Measurements from ENCODE around the gene F2RL2.
"Not testable (repeated sequence)": the region's sequence is repeated elsewhere in the genome, so short reads cannot be mapped to it uniquely, and the experiment has no call there.

The F2RL2 gene

DNA sequence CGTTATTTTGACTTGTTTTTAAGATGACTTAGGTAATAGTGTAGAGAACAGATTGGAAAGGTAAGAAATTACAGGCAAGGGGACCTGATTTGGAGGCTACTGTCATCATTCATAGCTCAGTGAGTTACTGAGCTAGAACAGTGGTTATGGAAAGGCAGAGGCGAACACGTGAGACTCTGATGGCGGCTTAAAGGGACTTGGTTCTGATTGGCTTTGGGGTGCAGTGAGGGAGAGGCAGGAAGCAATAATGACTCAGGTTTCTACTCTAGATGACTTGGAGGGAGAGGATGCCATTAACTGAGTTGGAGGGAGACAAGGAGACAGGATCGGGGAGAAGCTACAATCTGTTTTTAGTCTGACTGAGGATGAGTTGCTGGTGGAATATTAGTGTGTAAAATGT, 3.0 kb downstream of the F2RL2 start:
- no peak for DNase-seq (ENCODE audit: low spot score)

DNA sequence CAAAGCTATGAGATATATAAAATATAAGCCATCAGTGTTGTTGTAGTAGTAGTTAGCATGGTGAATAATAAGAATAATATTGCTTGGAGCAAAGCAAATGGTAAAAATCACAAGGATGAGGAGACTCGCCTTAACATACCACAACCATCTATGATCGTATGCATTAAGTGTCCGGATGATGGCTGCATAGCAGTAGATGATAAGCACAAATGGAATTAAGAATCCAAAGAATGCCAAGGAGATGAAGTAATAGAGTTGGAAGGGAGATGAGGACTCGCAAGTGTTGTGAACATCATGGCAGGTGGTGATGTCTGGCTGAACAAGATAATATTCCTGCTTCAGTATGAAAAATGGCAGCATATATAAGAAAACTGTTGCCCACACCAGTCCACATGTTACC, 5.5 kb downstream of the F2RL2 start:
- DNase-seq (ENCODE audit: low spot score) = peak; percentile 25

DNA sequence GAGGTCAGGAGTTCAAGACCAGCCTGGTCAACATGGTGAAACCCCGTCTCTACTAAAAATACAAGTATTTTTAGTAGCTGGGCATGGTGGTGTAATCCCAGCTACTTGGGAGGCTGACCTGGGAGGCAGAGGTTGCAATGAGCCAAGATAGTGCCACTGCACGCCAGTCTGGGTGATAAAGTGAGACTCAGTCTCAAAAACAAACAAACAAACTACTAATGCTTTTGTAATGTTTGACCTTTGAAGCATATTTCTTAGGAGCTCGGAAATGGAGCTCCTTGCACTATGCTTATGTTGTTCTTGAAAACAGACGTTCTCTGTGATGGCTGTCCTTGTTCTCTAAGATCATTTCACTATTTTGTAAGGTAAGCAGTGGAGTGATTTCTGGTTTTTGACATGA, 6.0 kb downstream of the F2RL2 start:
- no peak for DNase-seq (ENCODE audit: low spot score)

DNA sequence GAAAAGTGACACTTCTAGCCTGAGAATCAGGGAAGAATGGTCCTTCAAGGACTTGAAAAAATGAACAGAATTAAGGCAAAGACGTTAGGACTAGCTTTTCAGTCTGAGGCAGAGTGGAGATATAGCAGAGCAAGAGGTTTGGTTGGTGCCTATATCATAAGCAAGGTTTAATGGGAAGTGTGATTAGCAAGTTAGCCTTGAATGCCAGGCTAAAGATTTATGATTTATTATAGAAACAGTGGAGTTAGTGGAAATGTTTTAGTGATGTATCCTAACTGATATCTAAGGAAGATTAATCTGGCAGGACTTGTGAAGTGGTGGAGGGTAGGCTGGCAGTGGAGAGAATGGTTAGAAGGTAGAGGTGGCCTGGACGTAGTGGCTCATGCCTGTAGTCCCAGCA, 7.0 kb downstream of the F2RL2 start:
- no peak for DNase-seq (ENCODE audit: low spot score)

DNA sequence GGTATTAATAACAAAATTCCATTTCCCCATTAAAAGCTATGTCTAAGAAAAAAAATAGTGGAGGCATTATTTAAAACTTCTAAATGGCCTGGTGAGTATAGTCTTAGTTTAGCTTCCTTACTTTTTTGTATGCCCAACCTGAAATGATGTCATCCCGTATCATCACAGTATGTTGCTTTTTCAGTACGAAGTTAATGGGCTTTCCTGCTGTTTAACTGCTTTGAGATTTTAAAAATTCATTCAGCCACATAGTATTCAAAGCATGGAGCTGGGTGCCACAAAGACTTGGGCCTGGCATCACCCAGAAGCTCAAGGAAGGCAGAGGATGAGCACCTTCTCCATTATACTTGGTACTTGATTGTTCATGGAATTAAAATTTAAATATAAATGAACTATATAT, 7.4 kb downstream of the F2RL2 start:
- DNase-seq (ENCODE audit: low spot score) = no peak

DNA sequence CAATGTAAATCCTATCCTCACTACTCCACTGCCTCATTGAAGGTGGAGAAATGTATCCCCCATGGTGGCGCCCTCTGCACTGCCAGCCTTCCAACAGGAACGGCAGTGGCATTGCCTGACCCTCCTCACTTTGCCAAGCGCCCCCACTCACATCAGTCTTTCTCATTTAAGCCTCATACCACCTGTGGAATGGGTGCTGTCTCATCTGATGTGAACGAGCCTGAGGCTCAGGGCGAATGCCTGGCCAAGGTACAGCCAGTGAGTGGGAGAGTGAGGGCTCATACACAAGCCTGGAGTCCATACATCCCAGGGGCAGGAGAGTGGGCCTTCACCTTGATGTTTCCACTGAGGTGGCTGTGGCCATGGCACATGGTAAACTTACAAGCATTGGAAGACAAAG, 10.3 kb downstream of the F2RL2 start:
- DNase-seq (ENCODE audit: low spot score) = no peak

DNA sequence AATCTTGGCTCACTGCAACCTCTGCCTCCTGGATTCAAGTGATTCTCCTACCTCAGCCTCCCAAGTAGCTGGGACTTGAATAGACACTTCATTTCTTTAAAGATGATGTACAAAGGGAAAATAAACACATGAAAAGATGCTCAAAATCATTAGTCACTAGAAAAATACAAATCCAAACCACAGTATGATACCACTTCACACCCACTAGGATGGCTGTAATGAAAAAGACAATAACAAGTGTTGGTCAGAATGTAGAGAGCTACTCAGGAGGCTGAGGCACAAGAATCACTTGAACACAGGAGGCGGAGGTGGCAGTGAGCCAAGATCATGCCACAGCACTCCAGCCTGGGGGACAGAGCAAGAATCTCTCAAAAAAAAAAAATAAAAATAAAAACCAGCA, 13.0 kb downstream of the F2RL2 start:
- DNase-seq (ENCODE audit: low spot score) = no peak

DNA sequence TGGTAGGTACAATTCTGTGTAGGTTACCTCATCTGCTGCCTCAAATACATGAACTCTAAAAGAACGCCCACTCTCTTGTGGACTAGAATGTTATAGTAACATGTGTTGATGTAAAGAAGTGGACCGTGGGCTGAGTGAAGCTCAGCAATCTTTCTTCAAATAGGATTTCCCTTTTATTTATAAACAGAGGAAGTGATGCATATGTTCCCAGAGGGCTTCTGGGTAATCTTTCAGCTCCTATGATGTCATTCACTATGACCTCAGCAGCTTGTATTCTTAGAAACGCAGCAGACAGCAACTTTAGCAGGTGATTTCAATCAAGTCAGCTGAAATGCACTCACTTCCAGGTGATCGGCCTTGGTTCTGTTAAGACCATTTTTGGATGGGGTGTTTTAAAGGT, 14.4 kb downstream of the F2RL2 start:
- DNase-seq (ENCODE audit: low spot score) = no peak

DNA sequence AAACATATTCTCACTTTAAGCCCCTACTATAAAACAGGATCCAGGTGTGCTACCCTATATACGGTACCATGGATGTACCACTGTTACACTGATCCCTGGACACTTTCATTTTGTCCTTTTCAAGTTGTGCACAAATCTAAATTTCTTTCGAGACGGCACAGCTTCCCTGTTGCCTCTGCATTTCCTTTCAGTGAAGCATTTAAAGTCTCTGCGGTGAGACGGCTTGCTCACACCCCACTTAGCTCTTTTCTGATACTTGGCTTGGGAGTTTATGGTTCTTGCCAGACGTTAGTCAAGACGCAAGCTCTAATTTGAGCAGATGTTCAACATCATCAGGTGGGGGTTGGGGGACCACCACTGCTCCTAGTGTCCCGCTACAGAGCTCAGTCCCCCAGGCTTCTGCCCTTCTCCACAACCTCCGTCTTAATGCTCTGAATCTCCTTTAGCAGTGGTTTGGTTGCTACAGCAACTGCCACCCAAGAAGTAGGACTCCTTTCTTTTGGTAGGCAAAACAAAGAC, 15.8 kb downstream of the F2RL2 start:
- no peak for DNase-seq (ENCODE audit: low spot score)

DNA sequence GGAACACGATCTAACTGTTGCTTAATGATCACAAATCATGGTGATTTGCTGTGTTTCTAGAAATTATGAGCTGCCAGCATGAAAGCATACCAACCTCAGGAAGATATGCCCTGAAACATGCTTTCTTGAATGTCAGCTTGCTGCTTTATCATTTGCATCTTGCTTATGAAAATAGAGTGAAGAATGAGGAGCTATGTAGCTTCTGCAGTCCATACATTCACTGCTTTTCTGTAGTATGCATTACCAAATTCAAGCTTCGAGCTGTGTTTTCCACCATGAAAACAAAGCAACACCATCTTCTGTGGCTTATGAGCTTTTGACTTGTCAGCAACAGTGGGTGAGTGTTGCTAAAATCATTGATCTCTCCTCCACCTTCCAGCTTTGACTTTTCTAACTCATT, 16.5 kb downstream of the F2RL2 start:
- DNase-seq (ENCODE audit: low spot score) = no peak

DNA sequence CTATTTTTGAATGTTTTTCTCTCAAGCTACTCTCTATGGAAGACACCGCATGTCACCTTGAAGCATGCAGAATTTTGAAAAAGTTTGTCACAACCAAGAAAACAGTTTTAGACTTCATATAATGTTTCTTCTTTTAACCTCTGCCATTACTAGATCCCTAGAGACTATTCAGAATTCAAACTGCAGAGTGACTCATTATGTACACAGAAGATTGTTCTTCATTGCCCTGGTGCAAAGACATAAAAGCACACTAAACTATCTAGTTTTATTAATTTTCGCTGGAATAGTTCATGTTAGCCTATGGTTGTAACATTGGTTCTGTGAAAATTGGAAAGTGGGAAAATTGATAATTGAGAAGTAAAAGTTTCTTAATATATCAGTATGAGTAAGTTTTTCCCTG, 18.4 kb downstream of the F2RL2 start:
- no peak for DNase-seq (ENCODE audit: low spot score)

DNA sequence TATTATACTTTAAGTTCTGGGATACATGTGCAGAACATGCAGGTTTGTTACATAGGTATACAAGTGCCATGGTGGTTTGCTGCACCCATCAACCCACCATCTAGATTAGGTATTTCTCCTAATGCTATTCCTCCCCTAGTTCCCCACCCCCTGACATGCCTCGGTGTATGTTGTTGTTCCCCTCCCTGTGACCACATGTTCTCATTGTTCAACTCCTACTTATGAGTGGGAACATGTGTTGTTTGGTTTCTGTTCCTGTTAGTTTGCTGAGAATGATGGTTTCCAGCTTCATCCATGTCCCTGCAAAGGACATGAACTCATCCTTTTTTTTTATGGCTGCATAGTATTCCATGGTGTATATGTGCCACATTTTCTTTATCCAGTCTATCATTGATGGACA, 19.2 kb downstream of the F2RL2 start:
- DNase-seq (ENCODE audit: low spot score) = not testable (repeated sequence)

DNA sequence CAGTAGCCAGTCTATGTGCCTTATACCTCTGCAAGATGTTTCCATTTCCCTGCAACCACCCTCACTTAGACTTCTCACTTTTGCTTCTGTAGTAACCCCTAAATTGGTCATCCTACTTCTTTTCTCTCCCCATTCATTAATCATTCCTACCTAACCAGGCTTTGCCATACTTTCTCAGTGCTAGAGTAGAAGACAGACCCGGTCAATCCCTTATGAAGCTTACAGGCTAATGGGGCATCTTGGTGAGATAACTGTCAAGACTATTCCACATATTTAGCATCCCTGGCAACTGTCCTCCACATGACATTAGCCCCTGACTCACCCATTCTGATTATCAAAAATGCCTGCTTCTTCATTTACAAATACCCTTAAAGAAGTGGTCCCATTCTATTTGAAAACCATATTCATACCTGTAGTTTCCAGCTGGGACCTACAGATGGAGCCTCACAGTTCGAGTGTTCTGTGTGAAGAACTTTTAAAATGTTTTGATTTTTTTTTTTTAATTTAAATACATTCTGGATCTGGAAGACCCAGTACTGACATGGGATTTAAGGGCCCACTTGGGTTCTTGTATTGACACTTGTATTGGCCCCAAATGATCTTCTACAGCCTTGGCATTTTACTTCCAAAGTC, 21.0 kb downstream of the F2RL2 start:
- no peak for DNase-seq (ENCODE audit: low spot score)

DNA sequence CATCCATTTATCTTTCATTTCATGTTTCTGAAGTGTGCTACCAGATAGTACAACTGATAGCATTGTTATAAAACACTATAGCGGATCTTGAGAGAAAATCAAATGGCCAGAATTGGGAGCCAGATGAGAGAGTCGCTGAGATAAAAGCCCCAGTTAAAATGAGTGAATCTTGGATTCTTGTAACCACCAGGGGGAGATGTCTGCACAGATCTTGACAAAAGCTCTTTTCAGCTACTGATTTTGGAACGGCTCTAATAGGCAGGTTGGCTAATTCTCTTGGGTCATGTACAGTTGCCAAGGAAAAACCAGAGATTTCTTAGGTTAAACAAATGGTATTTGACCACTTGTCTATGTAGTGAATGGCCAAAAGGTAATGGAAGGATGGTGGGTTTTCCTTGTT, 21.7 kb downstream of the F2RL2 start:
- peak; percentile 57 for DNase-seq (ENCODE audit: low spot score)

DNA sequence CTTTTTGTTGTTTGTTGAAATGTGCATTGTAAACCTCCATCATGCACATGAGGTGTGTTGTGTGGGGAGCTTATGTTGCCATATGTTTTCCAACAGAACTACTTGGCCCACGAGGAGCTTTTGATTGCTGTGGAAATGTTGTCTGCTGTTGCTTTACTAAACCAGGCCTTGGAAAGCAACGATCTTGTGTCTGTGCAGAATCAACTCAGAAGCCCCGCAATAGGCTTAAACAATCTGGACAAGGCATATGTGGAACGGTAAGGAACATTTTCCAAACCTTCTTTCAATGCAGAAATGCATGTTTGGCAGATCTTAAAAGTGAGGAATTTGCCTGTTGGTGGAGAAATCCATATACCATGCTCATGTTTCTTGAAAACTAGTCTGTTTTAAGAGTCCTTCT, 22.5 kb downstream of the F2RL2 start:
- no peak for DNase-seq (ENCODE audit: low spot score)

DNA sequence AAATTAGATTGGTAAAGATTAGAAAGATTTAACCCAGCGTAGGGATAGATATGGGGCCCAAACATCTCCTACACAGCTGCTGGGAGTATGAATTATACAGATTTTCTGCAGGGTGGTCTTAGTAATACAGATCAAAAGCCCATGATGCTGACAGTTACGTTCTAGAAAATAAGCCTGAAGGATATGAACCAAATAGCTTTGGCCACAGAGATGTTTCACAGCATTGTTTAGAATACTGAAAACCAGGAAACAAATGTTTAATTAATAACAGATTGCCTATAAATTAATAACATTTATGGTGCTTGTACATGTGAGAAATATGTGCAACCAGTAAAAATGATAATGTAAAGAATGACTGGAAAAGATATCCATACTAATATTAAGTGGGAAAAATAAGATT, 24.7 kb downstream of the F2RL2 start:
- DNase-seq (ENCODE audit: low spot score) = no peak

DNA sequence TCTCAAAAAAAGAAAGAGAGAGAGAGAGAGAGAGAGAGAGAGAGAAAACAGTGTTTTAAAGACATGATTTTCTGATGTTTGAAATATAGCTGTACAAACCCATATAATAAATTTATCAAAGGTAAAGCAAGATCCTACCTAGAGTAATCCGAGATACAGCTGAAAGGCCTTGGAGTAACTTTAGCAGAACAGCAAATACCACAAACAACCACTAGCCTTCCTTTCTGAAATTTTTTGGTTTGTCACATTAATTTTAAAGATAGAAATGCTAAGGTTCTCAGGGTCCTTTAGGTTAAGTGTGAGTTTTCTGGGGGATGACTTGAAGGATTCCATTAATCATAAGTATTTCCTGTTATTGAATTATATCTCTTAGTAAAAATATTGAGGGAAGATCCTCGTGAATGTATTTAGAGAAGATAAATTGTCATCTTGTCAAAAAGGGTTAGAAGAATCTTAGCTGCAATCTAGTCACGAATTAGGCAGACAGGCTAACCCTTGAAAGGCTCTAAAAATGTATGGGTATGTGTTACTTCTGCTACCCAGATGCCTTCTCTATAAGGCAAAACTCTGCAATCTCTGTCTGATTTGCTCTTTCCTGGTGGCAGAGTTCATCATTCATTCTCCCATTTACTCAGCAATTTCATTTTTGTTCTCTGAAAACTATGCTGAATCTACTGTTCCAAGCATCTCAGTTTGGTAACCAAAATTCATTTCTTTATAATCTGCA, 27.3 kb downstream of the F2RL2 start:
- DNase-seq (ENCODE audit: low spot score) = no peak

DNA sequence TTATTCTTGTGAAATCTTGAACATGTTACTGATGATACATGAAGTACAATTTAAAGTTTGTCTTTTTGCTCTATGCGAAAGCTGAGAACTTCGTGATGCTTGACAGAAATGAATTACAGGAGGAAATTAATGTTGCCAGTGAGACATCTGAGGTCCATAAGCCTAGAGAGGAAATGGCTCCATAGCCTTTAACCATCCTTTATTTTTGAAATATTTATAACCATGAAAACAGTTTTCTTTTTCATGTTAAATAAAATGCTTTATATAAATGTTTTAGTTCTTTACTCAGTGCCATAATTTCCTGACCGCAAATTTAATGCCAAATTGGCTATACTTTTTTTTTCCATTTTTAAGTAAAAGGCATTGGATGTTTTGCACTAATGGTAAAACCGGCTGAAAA, 29.1 kb downstream of the F2RL2 start:
- no peak for DNase-seq (ENCODE audit: low spot score)

DNA sequence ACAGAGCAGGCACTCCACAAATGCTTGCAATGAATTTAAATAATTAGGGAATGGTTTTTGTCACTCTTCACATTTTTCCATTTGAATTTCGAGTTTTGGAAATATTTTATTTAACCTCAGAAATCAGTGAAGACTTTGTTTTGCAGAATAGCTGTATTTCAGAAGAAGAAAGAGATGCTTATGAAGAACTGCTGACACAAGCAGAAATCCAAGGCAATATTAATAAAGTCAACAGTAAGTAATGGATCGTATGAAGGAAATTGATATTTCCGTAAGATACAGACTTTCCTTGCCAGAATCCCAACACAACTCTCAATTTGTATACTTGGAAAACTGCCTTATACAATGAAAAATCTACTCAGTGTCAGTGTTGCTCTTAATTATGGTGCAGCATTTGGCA, 30.5 kb downstream of the F2RL2 start:
- DNase-seq (ENCODE audit: low spot score) = no peak

DNA sequence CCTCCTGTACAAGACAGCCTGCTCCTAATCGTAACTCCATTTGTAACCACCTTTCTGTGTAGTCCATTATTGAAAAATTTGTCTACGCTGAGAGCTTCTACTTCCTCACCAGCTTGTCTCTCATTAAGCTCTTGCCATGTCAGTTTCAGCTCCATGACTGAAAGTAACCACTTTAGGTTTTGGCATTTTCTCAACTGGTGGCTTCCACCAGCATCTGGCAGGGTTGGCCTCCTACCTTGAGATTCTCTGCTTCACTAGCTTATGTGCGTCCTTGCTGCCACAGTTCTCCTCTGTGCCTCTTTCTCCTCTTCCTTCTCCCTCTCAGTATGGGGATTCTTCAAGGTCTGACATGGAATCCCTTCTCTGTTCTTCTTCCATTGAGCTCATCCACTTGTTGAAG, 31.8 kb downstream of the F2RL2 start:
- DNase-seq (ENCODE audit: low spot score) = no peak

DNA sequence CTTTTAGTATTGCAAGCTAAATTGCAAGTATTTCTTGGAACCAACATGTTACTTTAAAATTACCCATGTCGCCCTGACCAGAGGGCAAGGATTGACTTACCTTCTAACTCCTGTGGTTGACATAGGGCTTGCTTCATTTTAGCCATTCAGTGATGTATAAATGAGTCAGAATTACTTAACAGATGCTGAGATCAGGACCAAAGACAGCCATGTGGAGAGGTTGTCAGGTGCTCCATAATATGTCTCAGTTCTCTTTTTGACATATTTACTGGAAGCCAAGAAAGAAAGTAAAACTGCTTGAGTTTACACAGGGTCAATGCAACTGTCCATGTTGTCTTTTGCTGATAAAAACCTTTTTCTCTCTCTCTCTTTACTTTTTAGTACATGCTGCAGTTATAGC, 33.2 kb downstream of the F2RL2 start:
- no peak for DNase-seq (ENCODE audit: low spot score)

DNA sequence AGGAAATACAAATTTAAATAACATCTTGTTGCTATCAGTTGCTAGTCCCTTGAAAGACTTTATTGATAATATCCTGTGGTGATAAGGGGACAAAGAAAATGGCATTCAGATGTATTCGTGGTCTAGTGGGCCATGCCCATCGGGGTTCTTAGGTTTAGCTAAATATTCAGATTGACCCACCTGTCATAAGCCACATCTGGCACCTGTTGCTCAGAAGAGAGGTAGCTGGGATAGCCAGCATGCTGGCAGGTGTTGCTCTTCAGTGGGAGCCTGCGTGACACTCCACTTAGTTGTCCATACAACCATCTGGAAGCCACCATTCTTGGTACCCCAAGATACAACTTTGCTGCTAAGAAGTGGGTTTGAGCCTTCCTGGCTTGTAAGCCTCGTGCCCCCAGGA, 36.7 kb downstream of the F2RL2 start:
- DNase-seq (ENCODE audit: low spot score) = no peak

DNA sequence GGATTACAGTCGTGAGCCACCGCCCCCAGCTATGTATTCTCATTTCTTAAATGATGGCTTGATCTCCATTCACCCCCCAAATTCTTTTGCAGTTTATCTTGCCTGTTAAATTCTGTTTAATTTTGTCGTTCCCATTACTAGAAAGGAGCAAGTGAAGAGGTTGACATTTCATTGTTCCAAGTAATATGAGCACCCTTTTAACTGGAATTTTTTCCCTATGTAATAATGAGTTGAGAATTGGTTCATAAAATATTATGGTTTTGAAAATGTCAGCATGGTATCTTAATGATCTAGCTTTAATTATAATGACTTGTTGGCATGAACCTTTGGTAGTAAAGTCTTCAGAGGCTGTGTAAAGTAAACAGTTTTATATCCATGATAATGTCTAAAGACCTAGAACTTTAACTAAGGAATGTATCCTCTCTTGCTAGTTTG, 37.4 kb downstream of the F2RL2 start:
- DNase-seq (ENCODE audit: low spot score) = no peak

Data from AG08396 (cell line).